ENCODE measurements around the gene CHST1.

The CHST1 gene

DNA sequence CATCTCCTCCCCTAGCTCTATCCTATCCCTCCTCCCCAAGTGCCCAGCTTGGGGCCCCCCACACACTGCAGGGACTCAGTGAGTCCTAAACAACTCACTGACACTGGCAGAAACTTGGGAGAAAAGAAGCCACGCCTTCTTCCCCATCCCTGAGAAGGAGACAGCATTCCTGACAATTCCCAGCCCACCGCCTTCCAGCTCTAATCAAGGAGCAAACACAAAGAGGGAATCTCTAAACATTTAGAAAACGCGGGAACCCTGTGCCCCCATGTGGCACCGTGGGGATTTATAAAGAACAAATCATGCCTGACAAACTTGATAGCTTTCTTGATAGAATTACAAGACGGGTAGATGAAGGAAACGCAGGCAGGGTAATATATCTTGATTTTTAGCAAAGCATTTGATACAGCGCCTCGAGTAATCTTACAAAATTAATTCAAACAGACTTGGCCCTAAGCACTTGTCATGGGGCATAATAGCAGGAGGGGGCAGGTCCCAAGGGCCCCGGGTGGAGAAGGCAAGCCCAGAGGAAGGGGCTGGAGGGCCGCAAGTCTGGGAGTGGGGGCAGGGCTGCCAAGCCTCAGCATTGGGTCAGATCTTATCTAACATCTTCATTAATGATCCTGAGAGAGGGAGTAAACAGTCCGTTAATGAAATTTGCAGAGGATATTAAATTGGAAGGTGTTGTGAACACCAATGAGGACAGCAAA is 4.5 kb downstream of the CHST1 start:
- Histone ChIP-seq H3K27me3 (ENCODE audit: insufficient read depth, low read length) (peaks cover 6% of the 10 kb centered on the region), H3K79me2 (ENCODE audit: insufficient read depth, low read length) (no peaks in the 10 kb centered on the region), H3K36me3 (ENCODE audit: insufficient read depth, low read length) (no peaks in the 10 kb centered on the region), H3K4me2 (ENCODE audit: low read length) (no peak overlapping the region), H3K4me3 (ENCODE audit: low read depth, low read length, poor library complexity, severe bottlenecking) (no peak overlapping the region), H3K9me2 (ENCODE audit: low read depth, low read length) (no peaks in the 10 kb centered on the region), H4K20me1 (ENCODE audit: insufficient read depth, low read length) (no peaks in the 10 kb centered on the region), H3F3A (ENCODE audit: insufficient read depth, low read length) (no peaks in the 10 kb centered on the region), H2AFZ (ENCODE audit: low read length) (no peak overlapping the region), H3K9ac (ENCODE audit: low read length) (no peak overlapping the region), H3K4me1 (ENCODE audit: insufficient read depth, low read length, severe bottlenecking) (no peaks in the 10 kb centered on the region), H3K27ac (ENCODE audit: low read depth, low read length, poor library complexity, severe bottlenecking) (no peak overlapping the region), H3K9me3 (ENCODE audit: low read length) (no peaks in the 10 kb centered on the region)
- TF ChIP-seq EZH2 (IDR thresholded peaks at IDR 0.05; ENCODE audit: borderline replicate concordance, low read length), result no peak
- TF ChIP-seq, protein P1, sequence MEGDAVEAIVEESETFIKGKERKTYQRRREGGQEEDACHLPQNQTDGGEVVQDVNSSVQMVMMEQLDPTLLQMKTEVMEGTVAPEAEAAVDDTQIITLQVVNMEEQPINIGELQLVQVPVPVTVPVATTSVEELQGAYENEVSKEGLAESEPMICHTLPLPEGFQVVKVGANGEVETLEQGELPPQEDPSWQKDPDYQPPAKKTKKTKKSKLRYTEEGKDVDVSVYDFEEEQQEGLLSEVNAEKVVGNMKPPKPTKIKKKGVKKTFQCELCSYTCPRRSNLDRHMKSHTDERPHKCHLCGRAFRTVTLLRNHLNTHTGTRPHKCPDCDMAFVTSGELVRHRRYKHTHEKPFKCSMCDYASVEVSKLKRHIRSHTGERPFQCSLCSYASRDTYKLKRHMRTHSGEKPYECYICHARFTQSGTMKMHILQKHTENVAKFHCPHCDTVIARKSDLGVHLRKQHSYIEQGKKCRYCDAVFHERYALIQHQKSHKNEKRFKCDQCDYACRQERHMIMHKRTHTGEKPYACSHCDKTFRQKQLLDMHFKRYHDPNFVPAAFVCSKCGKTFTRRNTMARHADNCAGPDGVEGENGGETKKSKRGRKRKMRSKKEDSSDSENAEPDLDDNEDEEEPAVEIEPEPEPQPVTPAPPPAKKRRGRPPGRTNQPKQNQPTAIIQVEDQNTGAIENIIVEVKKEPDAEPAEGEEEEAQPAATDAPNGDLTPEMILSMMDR (IDR thresholded peaks at IDR 0.05; ENCODE audit: low read length), result no peak

DNA sequence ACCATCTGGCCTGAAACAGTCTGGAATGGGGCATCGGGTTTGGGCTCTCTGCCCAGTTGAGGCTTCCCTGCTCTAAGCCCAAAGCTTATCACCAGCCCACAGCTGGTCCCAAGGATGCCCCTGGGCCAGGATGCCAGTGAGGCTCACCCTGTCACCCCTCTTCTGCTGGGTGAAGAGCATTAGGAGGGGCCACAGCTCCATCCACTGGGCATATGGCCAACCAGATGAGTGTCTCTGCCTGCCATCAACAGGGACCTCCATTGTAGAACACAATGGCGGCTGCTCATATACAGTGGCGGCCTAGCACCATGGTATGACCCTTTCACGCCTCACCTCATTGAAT is 5.6 kb downstream of the CHST1 start:
- no peaks in the 10 kb centered on the region for H3K9me2 ChIP-seq (ENCODE audit: low read depth, low read length)
- no peaks in the 10 kb centered on the region for H3F3A ChIP-seq (ENCODE audit: insufficient read depth, low read length)
- no peak overlapping the region for H3K27ac ChIP-seq (ENCODE audit: low read depth, low read length, poor library complexity, severe bottlenecking)
- H3K9me3 ChIP-seq (ENCODE audit: low read length), result no peaks in the 10 kb centered on the region
- no peaks in the 10 kb centered on the region for H3K79me2 ChIP-seq (ENCODE audit: insufficient read depth, low read length)
- H4K20me1 ChIP-seq (ENCODE audit: insufficient read depth, low read length), result no peaks in the 10 kb centered on the region
- H3K36me3 ChIP-seq (ENCODE audit: insufficient read depth, low read length), result no peaks in the 10 kb centered on the region
- TF ChIP-seq, protein P1 (IDR thresholded peaks at IDR 0.05; ENCODE audit: low read length), result no peak
- TF ChIP-seq EZH2 (IDR thresholded peaks at IDR 0.05; ENCODE audit: borderline replicate concordance, low read length), result no peak
- no peak overlapping the region for H3K9ac ChIP-seq (ENCODE audit: low read length)
- H3K27me3 ChIP-seq (ENCODE audit: insufficient read depth, low read length), result peaks cover 5% of the 10 kb centered on the region
- no peak overlapping the region for H3K4me2 ChIP-seq (ENCODE audit: low read length)
- no peak overlapping the region for H3K4me3 ChIP-seq (ENCODE audit: low read depth, low read length, poor library complexity, severe bottlenecking)
- no peaks in the 10 kb centered on the region for H3K4me1 ChIP-seq (ENCODE audit: insufficient read depth, low read length, severe bottlenecking)
- H2AFZ ChIP-seq (ENCODE audit: low read length), result no peak overlapping the region

DNA sequence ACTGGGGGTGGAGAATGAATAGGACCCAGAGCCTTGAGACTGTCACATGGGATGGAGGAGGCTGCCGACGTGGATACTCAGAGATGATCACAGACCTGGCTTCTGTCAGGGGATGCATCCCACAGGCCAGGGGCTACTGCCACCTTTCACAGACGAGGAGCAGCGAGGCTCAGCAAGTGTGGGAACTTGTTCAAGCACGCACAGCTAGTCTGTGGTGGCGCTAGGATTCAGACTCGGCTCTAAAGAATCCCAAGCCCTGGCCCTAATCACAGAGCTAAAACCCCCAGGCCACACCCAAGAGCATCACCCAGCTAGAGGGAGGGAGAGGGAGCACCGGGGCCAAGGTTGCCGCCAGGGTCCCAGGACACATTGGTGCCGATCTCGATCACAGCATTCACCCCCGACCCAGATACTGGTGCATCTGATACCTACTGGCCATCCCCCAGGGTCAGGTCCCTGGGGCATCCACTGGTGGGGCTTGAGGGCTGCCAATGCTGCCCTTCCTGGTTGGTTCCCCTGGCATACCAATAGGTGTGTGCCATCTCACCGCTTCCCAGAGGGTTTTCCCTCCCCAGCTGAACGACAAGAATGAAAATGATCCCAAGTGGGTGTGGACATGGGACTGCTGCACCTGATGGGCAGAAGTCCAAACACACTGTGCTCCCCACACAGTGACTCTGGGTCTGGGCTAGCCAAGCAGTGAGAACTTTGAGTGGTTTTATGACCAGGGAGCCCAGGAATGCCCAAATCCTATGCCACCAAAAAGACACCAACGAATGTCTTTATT is 6.2 kb downstream of the CHST1 start:
- no peaks in the 10 kb centered on the region for H3K36me3 ChIP-seq (ENCODE audit: insufficient read depth, low read length)
- H3K79me2 ChIP-seq (ENCODE audit: insufficient read depth, low read length), result no peaks in the 10 kb centered on the region
- H3F3A ChIP-seq (ENCODE audit: insufficient read depth, low read length), result no peaks in the 10 kb centered on the region
- peaks cover 3% of the 10 kb centered on the region; the same call in 1 of the 2 replicates for H3K27me3 ChIP-seq (ENCODE audit: insufficient read depth, low read length)
- no peak for TF ChIP-seq EZH2 (IDR thresholded peaks at IDR 0.05; ENCODE audit: borderline replicate concordance, low read length)
- TF ChIP-seq, protein P1 (IDR thresholded peaks at IDR 0.05; ENCODE audit: low read length), result no peak
- H3K9ac ChIP-seq (ENCODE audit: low read length), result no peak overlapping the region
- no peak overlapping the region for H3K27ac ChIP-seq (ENCODE audit: low read depth, low read length, poor library complexity, severe bottlenecking)
- H3K4me3 ChIP-seq (ENCODE audit: low read depth, low read length, poor library complexity, severe bottlenecking), result no peak overlapping the region
- H3K4me2 ChIP-seq (ENCODE audit: low read length), result no peak overlapping the region
- H3K9me3 ChIP-seq (ENCODE audit: low read length), result no peaks in the 10 kb centered on the region
- H3K9me2 ChIP-seq (ENCODE audit: low read depth, low read length), result no peaks in the 10 kb centered on the region
- no peaks in the 10 kb centered on the region for H4K20me1 ChIP-seq (ENCODE audit: insufficient read depth, low read length)
- H2AFZ ChIP-seq (ENCODE audit: low read length), result no peak overlapping the region
- no peaks in the 10 kb centered on the region for H3K4me1 ChIP-seq (ENCODE audit: insufficient read depth, low read length, severe bottlenecking)

Data from OCI-LY1 (cell line).